C4-2B (cell line): ENCODE results near the gene HS6ST1.

Experiments used
- H3K27ac ChIP-seq: fragments of 450-650 bp; 2 replicates; pipeline ENCODE4 v1.5.1; 2017
- ZFX ChIP-seq: fragments of 450-650 bp; IDR thresholded peaks from 2 replicates; pipeline ENCODE4 v1.6.1; 2017
- TF ChIP-seq, protein P1 (sequence below): fragments of 450-650 bp; conservative IDR thresholded peaks from 2 replicates; pipeline ENCODE4 v1.5.1; 2017; ENCODE audit warnings: mild to moderate bottlenecking

Gene HS6ST1

DNA sequence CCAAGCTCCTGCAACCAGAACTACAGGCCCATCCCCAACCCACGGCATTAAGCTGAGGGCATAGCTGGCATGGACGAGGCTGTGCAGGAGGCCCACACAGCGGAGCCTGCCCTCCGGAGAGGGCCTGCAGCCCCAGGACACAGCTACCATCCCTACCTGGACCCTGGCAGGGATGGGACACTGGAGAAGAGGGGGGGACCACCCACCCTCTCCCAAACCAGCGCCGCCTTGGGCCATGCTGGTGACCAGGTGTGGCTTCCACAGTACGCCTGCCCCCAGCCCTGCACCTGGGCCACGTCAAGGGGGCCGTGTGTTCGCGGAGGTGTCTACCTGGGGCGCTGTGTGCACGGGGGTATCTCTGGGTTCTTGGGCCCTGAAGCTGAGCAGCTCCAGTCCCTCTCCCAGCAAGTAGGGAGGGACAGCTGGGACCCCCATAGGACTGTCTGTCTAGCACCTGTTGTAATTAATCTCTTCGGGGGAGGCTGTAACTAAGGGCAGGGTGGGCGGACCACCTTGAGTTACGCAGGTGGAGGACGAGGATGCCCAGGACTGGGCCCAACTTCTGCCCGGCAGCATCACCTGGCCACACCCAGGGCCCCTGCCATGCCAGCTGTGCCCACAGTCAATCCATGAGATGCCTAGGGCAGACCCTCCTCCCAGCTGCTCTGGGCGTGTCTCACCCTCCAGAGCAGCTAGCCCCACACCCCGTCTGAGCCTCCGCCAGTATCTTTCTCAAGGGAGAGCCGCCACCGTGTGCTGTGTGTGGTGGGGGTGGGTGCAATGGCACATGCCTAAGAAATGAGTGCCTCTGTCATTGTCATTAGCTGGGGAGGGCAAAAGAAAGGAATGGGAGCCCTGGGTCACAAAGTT lies 18.3 kb downstream of the HS6ST1 start:
- no peak overlapping the region for H3K27ac ChIP-seq
- TF ChIP-seq, protein P1, sequence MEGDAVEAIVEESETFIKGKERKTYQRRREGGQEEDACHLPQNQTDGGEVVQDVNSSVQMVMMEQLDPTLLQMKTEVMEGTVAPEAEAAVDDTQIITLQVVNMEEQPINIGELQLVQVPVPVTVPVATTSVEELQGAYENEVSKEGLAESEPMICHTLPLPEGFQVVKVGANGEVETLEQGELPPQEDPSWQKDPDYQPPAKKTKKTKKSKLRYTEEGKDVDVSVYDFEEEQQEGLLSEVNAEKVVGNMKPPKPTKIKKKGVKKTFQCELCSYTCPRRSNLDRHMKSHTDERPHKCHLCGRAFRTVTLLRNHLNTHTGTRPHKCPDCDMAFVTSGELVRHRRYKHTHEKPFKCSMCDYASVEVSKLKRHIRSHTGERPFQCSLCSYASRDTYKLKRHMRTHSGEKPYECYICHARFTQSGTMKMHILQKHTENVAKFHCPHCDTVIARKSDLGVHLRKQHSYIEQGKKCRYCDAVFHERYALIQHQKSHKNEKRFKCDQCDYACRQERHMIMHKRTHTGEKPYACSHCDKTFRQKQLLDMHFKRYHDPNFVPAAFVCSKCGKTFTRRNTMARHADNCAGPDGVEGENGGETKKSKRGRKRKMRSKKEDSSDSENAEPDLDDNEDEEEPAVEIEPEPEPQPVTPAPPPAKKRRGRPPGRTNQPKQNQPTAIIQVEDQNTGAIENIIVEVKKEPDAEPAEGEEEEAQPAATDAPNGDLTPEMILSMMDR: no peak

DNA sequence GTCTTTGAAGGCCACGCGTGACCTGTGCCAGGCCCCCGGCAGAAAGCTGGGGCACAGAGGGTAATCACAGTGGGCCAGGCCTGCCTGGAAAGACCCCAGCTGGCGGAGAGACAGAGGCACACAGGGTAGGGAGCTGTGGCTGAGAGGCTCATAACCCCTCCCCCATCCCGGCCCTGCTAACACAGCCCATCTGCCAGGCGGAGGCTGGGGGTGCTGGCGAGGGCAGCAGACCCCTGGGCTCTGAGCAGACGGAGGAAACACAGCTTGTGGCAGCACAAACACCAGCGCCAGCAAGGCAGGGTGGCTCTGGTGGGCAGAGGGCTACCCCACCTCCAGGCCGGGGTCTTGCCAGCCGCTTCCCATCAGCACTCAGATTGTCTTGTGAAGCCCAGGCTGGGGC lies 19.0 kb downstream of the HS6ST1 start:
- TF ChIP-seq ZFX: no peak
- TF ChIP-seq, protein P1: no peak
- no peak overlapping the region for H3K27ac ChIP-seq

- no peak overlapping the region for H3K27ac ChIP-seq
- TF ChIP-seq, protein P1: no peak
- no peak for TF ChIP-seq ZFX
Observed at GRCh38 chr2:128298846-128299507, 19.7 kb downstream of the HS6ST1 start.

- TF ChIP-seq ZFX: no peak
- TF ChIP-seq, protein P1: no peak
- no peak overlapping the region for H3K27ac ChIP-seq
Observed at GRCh38 chr2:128298286-128298685, 20.4 kb downstream of the HS6ST1 start.

- H3K27ac ChIP-seq: no peak overlapping the region
- TF ChIP-seq, protein P1: no peak
- no peak for TF ChIP-seq ZFX
Observed at GRCh38 chr2:128293870-128294455, 24.7 kb downstream of the HS6ST1 start.

- H3K27ac ChIP-seq: no peak overlapping the region
Observed at GRCh38 chr2:128293426-128293755, 25.3 kb downstream of the HS6ST1 start.

More at GRCh38 chr2:128293426-128293755, 25.3 kb downstream of the HS6ST1 start:
- TF ChIP-seq, protein P1: no peak
- TF ChIP-seq ZFX: no peak
